ENCODE results near the gene GNPNAT1.
"Not testable (repeated sequence)": the region's sequence is repeated elsewhere in the genome, so short reads cannot be mapped to it uniquely, and the experiment has no call there.

The GNPNAT1 gene

GRCh38 chr14:52792097-52792415 is 649 bp upstream of the GNPNAT1 start:
- peak overlapping the region; percentile 40; the same call in 1 of the 2 replicates for H3K4me3 ChIP-seq (ENCODE audit: low read length)
- DNase-seq (ENCODE audit: low read depth, low spot score), result no peak

- no peak for DNase-seq (ENCODE audit: low read depth, low spot score)
- H3K4me3 ChIP-seq (ENCODE audit: low read length), result peak overlapping the region; percentile 94
Measured at GRCh38 chr14:52790756-52791222, 618 bp downstream of the GNPNAT1 start.

DNA sequence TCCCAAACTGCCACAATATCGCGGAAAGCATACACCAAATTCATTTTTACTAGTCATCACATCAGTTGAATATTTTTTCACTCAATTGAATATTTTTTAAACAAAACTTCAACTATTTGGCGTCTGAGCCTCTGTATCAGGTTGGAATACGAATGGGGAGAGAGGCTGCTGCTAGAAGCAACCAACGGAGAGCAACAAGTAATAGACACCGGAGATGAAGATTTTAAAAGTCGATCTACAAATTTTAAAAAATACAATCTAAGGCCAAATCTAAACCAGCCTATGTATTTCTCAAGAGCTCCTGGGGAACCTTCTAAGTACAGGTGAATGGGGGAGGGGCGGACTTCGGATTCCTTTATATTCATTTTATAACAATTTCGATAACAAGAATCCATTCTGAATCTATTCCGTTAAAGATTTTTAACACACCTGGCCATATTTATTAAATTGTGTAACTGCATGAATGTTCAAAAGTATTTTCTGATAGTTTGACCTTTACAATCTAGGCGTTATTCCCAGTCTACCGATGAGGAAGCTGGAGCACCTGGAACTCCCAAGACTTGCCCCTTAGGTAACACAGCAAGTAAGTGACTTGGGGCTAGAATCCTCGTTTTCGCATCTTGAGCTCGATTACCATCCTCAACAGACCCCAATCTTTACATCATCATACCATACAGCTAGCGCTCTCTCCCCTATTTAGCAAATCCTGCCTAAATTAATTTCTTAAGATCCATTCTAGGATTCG is 1.2 kb downstream of the GNPNAT1 start:
- no peak for DNase-seq (ENCODE audit: low read depth, low spot score)
- peak overlapping the region; percentile 94 for H3K4me3 ChIP-seq (ENCODE audit: low read length)

GRCh38 chr14:52789118-52789517 is 2.3 kb downstream of the GNPNAT1 start:
- H3K4me3 ChIP-seq (ENCODE audit: low read length), result no peak overlapping the region
- DNase-seq (ENCODE audit: low read depth, low spot score), result no peak

DNA sequence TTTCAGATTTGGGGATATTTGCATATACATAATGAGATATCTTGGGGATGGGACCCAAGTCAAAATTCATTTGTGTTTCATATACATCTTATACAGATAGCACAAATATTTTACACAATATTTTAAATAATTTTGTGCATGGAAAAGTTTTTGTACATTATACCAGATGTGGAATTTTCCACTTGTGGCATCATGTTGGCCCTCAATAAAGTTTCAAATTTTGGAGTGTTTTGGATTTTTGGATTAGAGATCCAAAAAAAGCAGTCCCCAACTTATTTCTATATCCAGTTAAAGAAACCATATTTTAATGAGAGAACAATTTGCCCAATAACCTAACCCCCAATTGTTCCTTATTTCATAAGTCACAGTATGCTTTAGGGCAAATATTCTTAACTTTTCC is 4.5 kb downstream of the GNPNAT1 start:
- no peak overlapping the region for H3K4me3 ChIP-seq (ENCODE audit: low read length)
- DNase-seq (ENCODE audit: low read depth, low spot score), result no peak

DNA sequence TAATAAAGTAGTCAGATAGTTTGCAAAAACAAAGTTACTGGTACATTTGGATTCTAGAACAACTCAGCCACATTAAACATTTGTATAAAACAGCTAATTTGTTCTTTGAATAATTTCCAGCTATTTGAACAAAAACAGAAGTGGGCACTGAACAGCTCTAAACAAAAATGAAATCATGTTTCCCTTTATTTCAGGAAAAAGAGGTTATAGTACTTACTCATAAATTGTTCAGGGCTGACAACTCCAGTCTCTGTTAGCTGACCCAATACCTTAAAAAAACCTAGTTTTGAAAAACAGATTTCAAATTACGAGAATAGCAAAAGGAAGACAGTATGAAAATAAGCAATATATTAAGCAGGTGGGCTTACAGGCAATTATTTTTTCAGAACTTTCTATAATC is 8.2 kb downstream of the GNPNAT1 start:
- DNase-seq (ENCODE audit: low read depth, low spot score), result no peak
- no peak overlapping the region for H3K4me3 ChIP-seq (ENCODE audit: low read length)

GRCh38 chr14:52781629-52782028 is 9.8 kb downstream of the GNPNAT1 start:
- no peak for DNase-seq (ENCODE audit: low read depth, low spot score)
- no peak overlapping the region for H3K4me3 ChIP-seq (ENCODE audit: low read length)

DNA sequence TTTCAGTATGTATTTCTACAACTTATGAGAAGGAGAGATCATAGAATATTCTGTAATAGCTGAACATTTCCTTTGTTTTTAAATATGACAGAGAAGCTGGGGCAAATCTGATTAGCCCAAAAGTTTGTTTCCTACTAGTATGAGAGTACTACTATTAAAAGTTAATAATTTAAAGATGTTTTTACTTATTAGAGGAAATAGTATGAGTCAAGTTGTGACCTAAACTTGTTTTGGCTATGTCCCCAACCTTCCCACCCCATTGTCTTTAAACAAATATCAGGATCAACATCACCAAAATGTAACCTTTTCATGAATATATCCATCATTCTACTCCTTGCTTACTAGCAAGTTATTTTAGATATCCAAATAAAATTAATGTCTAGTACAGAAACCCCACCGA is 10.5 kb downstream of the GNPNAT1 start:
- DNase-seq (ENCODE audit: low read depth, low spot score), result no peak
- H3K4me3 ChIP-seq (ENCODE audit: low read length), result no peak overlapping the region

DNA sequence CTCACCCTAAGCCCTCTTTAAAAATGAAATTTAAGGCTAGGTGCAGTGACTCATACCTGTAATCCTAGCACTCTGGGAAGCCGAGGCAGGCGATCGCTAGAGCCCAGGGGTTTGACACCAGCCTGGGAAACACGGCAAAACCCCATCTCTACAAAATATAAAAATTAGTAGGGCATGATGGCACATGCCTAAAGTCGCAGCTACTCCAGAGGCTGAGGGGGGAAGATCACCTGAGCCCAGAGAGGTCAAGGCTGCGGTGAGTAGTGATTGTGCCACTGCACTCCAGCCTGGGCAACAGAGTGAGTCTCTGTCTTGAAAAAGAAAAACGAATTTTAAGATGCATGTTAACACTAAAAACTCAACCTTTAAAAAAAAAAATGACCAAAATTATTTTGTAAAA is 12.7 kb downstream of the GNPNAT1 start:
- no peak for DNase-seq (ENCODE audit: low read depth, low spot score)
- no peak overlapping the region for H3K4me3 ChIP-seq (ENCODE audit: low read length)

DNA sequence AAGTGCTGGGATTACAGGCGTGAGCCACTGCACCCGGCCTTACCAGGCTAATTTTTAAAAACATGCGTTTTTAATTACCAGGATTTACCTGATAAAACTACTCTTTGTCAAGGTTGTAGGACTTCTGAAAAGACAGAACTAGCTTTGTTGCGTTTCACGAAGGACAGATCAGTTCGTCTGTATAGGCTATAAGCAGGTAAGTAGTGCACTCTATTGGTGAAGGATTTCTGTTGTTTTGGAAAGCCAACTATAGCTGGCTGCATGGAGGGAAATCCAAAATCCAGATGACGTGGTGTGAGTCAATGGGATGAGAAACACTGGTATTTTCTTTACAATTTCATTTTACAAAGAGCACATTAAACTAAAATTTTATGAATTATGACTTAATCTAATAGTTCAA is 14.6 kb downstream of the GNPNAT1 start:
- DNase-seq (ENCODE audit: low read depth, low spot score), result no peak
- no peak overlapping the region for H3K4me3 ChIP-seq (ENCODE audit: low read length)

DNA sequence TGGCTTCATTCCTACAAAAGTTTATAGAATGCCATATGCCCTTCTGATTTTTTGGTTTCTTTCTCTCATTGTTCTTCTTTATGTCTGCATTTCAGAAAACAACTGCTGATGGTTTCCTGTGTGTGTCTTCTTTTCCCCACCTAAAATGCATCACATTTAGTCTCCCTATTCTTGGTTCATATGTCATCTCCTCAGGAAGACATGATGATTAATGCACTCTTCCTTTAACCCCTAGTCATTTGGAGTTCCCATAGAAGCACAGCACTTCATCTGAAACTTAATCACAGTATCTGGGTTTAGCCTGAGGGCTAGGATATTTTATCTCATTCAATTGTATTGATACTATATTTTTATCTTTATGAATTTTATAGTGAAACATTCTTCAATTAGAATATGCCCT is 21.5 kb downstream of the GNPNAT1 start:
- DNase-seq (ENCODE audit: low read depth, low spot score), result no peak

GRCh38 chr14:52767058-52767833 is 24.2 kb downstream of the GNPNAT1 start:
- no peak overlapping the region for H3K4me3 ChIP-seq (ENCODE audit: low read length)
- no peak for DNase-seq (ENCODE audit: low read depth, low spot score)

More for the DNA sequence above, 21.5 kb downstream of the GNPNAT1 start:
- H3K4me3 ChIP-seq (ENCODE audit: low read length), result no peak overlapping the region

GRCh38 chr14:52762923-52763322 is 28.5 kb downstream of the GNPNAT1 start:
- not testable (repeated sequence) for DNase-seq (ENCODE audit: low read depth, low spot score); H3K4me3 ChIP-seq (ENCODE audit: low read length)

DNA sequence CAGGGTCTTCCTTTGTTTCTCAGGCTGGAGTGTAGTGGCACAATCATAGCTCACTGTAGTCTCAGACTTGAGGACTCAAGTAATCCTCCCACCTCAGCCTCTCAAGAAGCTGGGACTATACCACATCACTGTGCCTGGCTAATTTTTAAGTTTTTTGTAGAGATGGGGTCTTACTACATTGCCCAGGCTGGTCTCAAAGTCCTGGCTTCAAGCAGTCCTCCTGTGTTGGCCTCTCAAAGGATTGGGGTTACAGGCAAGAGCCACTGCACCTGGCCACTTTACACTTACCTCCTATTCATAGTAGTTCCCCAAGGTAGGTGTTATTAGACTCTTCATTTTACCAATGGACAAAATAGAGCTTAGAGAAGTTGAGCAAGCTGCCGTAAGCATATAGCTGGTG is 32.3 kb downstream of the GNPNAT1 start:
- H3K4me3 ChIP-seq (ENCODE audit: low read length), result no peak overlapping the region
- no peak for DNase-seq (ENCODE audit: low read depth, low spot score)

DNA sequence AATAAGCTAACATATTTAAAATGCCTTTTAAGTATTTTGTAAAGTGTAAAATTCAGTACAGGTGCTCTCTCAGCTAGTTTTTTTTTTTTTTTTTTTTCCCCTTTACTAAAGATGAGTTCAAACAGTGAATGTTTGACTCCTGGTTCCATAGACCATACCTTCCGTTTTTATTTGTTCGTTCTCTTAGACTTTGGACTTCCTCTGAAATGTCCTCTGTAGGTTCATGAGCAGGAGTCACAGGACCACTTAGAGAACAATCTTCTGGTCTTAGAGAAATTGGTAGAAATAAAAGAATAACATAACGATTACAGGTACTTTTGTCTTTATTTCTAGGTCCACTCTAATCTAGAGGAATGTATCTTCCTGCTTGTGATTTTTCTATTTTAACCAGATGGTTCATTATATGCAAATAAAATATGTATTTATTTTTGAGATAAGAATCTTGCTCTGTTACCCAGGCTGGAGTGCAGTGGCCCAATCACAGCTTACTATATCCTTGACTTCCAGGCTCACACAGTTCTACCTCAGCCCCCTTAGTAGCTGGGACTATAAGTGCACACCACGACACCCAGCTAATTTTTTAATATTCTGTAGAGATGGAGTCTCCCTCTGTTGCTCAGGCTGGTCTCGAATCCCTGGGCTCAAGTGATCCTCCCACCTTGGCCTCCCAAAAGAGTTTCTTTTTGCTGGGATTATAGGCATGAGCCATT is 35.6 kb downstream of the GNPNAT1 start:
- no peak overlapping the region for H3K4me3 ChIP-seq (ENCODE audit: low read length)
- no peak for DNase-seq (ENCODE audit: low read depth, low spot score)

DNA sequence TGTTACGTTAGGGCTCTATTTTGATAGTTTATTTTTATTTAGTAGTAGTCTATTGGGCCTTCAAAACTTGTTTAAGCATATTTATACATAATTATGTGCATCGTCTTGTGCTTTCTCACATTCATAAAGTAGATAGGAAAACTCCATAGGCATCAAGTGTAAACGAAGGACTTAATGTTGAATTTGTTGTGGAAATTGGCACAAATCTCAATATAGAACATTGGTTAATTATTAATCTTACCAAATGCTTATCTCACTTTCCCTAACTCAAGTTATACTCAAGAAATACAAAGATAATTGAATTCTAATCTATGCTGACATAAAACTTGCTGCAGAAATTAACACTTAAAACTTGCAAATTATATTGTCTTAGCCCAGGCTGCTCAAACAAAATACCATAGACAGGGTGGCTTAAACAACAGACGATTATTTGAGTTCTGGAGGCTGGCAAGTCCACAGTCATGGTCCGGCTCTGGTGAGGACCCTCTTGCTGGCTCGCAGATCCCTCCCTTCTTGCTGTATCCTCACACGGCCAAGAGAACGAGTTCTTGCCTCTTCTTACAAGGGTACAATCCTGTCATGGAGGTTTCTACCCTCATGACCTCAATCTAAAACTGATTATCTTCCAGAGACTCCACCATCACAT is 42.6 kb downstream of the GNPNAT1 start:
- no peak overlapping the region for H3K4me3 ChIP-seq (ENCODE audit: low read length)
- DNase-seq (ENCODE audit: low read depth, low spot score), result no peak

- peak overlapping the region; percentile 15 for H3K4me3 ChIP-seq (ENCODE audit: low read length)
- DNase-seq (ENCODE audit: low read depth, low spot score), result peak; percentile 29
Measured at GRCh38 chr14:52741865-52742264, 49.5 kb downstream of the GNPNAT1 start.

GRCh38 chr14:52740751-52741150 is 50.7 kb downstream of the GNPNAT1 start:
- no peak for DNase-seq (ENCODE audit: low read depth, low spot score)
- no peak overlapping the region for H3K4me3 ChIP-seq (ENCODE audit: low read length)

DNA sequence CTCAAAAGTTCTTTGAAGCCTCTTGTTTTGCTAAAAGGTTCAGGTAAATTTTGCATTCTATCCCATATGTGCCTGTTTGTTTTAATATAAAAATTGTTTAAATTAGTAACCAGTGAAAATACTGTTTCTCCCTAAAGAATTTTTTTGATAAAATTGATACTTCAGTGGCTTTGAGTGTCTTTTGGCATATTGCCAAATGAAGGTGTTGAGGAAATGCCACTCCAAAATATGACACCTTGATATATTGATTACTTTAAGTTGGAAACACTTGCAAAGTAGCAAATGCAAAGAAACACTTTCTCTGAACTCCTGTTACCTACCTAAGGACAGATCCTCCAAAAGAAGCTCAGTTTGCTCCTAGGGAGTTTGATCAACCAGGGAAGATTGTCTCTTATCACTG is 53.0 kb downstream of the GNPNAT1 start:
- no peak overlapping the region for H3K4me3 ChIP-seq (ENCODE audit: low read length)
- DNase-seq (ENCODE audit: low read depth, low spot score), result no peak

Measured in Jurkat, Clone E6-1 (cell line).